K562 (cell line): ENCODE measurements around the gene DYNC1I2. TPM values are rescaled to one million over a fixed set of nuclear protein-coding genes. Genes with fewer than 3 reads are reported as not detected.

Experiments
- ARID1B ChIP-seq: fragments of 450-650 bp; IDR thresholded peaks from 2 replicates; pipeline ENCODE4 v1.6.1; 2016; ENCODE audit warnings: antibody characterized with exemption, mild to moderate bottlenecking, inconsistent platforms
- C11orf30 ChIP-seq: fragments of 450-650 bp; IDR thresholded peaks from 2 replicates; pipeline ENCODE4 v1.6.1; 2016; ENCODE audit warnings: low read depth, mild to moderate bottlenecking
- CBFA2T3 ChIP-seq: fragments of 450-650 bp; IDR thresholded peaks from 2 replicates; pipeline ENCODE4 v1.6.1; 2017
- DACH1 ChIP-seq: fragments of 450-650 bp; IDR thresholded peaks from 2 replicates; pipeline ENCODE4 v1.6.1; 2018; ENCODE audit not compliant: partially characterized antibody
- DMBX1 ChIP-seq: fragments of 250-450 bp; sonication (Bioruptor Pico); IDR thresholded peaks from 2 replicates; pipeline ENCODE4 v1.8.0; 2022; ENCODE audit warnings: inconsistent platforms, mild to moderate bottlenecking, moderate library complexity, borderline replicate concordance
- MAFF ChIP-seq: IDR thresholded peaks from 2 replicates; pipeline ENCODE4 v1.6.1; 2012; ENCODE audit warnings: low read length, improper control_type of control experiment
- MAFG ChIP-seq: fragments of 450-650 bp; conservative IDR thresholded peaks from 2 replicates; pipeline ENCODE4 v1.6.1; 2016; ENCODE audit warnings: missing genetic modification characterization, missing compliant biosample characterization
- MAFK ChIP-seq: IDR thresholded peaks from 2 replicates; pipeline ENCODE4 v1.6.1; 2011; ENCODE audit warnings: low read length, improper control_type of control experiment
- NFE2 ChIP-seq: IDR thresholded peaks from 2 replicates; pipeline ENCODE4 v1.6.1; 2014; ENCODE audit warnings: antibody characterized with exemption, low read depth
- NFE2L1 ChIP-seq: fragments of 450-650 bp; IDR thresholded peaks from 2 replicates; pipeline ENCODE4 v1.6.1; 2016; ENCODE audit warnings: missing genetic modification characterization, low read depth, mild to moderate bottlenecking, missing compliant biosample characterization, moderate library complexity, borderline replicate concordance
- NFIC ChIP-seq: fragments of 450-650 bp; IDR thresholded peaks from 2 replicates; pipeline ENCODE4 v1.6.1; 2017; ENCODE audit warnings: mild to moderate bottlenecking, inconsistent platforms
- SMAD3 ChIP-seq: fragments of 450-650 bp; formaldehyde crosslinking; conservative IDR thresholded peaks from 2 replicates; pipeline ENCODE4 v1.4.0; 2020; ENCODE audit warnings: mild to moderate bottlenecking
- SMARCA4 ChIP-seq: fragments of 450-650 bp; IDR thresholded peaks from 2 replicates; pipeline ENCODE4 v1.6.1; 2016
- SOX6 ChIP-seq: fragments of 450-650 bp; IDR thresholded peaks from 2 replicates; pipeline ENCODE4 v1.6.1; 2014; ENCODE audit warnings: mild to moderate bottlenecking
- SRSF9 ChIP-seq: fragments of 200-400 bp; formaldehyde crosslinking; IDR thresholded peaks from 2 replicates; pipeline ENCODE4 v1.6.1; 2017; ENCODE audit warnings: low read depth, low read length, borderline replicate concordance
- TCF3 ChIP-seq: sonication (generic); formaldehyde crosslinking; IDR thresholded peaks from 2 replicates; pipeline ENCODE4 v1.4.0; 2020; ENCODE audit warnings: mild to moderate bottlenecking, missing genetic modification reagents
- U2AF1 ChIP-seq: fragments of 200-400 bp; formaldehyde crosslinking; optimal IDR thresholded peaks from 2 replicates; pipeline ENCODE3; 2017; ENCODE audit warnings: mild to moderate bottlenecking, low read depth, low read length, moderate library complexity
- ZNF316 ChIP-seq: fragments of 450-650 bp; IDR thresholded peaks from 2 replicates; pipeline ENCODE4 v1.6.1; 2016
- polyA plus RNA-seq, 8 experiments: library from polyadenylated mRNA; depleted of rRNA in 4 of 8; stranded (reverse) in 5 of 8; unstranded in 3 of 8; fragments of >200 nt; fragmentation: Nextera tagmentation in 2 of 8; fragmentation: Illumina TruSeq in 1 of 8; extraction: Ambion mirVana in 2 of 8; extraction: Trizol in 1 of 8; gene quantifications; 2 replicates each; pipeline versions ENCODE4 v1.2.1 to v1.2.3, GENCODE V29; 2011 to 2014; ENCODE audit warnings: inconsistent platforms in 1 of 8, missing spikeins in 1 of 8
- total RNA-seq, 7 experiments: library from RNA; depleted of rRNA in 6 of 7; stranded (reverse); fragments of >200 nt in 6 of 7; fragmentation: Illumina TruSeq in 2 of 7; extraction: Trizol in 2 of 7; gene quantifications; 2 replicates each; pipeline versions ENCODE4 v1.2.1 to v1.2.3, GENCODE V29; 2011 to 2021; ENCODE audit warnings: low replicate concordance in 1 of 7
- TF ChIP-seq, protein P1 (sequence below): fragments of 450-650 bp; IDR thresholded peaks from 2 replicates; pipeline ENCODE4 v1.6.1; 2018; ENCODE audit warnings: mild to moderate bottlenecking, low read depth; ENCODE audit not compliant: partially characterized antibody
- TF ChIP-seq, protein P2 (sequence below): sonication (generic); formaldehyde crosslinking; IDR thresholded peaks from 2 replicates; pipeline ENCODE4 v1.8.0; 2022; ENCODE audit warnings: missing genetic modification reagents, mild to moderate bottlenecking, moderate library complexity, borderline replicate concordance
- TF ChIP-seq, protein P3 (sequence below): fragments of 450-650 bp; IDR thresholded peaks from 2 replicates; pipeline ENCODE4 v1.6.1; 2017; ENCODE audit warnings: antibody characterized with exemption, mild to moderate bottlenecking

The DYNC1I2 gene
- total and polyA plus RNA-seq, 9 of the 15 experiments (the other 6 are each of a cell fraction or from before 2014, with no cell fraction given): 59.1 to 204 (median 100) TPM

DNA sequence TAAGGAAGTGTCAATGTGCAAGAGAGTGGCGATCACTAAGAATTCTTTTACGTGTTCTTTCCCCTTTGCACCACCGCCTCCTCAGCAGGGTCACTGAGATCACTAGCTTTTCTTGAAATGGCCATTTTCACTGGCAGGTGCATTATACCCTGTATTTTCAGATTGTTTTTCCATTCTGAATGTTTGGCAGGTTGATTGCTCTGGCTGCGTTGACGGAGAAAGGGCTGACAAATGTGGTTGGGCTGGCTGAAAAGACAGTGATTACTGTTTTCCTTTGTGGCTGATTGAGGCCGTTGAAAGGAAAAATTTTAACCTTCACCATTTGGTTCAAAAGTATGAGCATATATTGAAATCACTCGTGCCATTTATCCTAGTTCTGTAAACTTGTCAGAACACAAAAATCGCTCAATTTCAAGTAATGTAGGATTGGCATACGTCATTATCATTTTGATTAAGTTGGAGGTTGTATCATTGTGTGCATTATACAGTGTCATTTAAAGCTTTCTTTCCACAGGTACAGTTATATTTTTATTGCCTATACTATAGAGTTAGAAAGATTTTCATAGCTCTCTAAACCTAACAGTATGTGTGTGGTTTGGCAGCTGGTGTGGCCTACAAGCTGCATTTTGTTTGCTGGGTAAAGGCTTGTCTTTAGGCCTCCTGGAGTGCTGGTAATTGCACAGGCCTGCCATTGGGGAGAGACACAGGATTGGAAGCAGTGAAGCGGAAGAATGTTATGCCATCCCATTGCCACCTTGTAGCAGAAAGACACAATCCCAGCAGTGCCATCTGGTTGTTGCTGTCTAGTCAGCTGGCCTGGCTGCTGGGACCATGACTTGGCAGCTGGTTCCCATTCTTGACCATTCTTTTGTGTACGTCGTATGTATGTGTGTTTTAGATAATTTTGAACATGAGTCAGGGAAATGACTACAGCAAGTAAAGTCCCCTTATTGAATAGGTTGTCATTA, 36.7 kb downstream of the DYNC1I2 start (continued):
- TF ChIP-seq, protein P1, sequence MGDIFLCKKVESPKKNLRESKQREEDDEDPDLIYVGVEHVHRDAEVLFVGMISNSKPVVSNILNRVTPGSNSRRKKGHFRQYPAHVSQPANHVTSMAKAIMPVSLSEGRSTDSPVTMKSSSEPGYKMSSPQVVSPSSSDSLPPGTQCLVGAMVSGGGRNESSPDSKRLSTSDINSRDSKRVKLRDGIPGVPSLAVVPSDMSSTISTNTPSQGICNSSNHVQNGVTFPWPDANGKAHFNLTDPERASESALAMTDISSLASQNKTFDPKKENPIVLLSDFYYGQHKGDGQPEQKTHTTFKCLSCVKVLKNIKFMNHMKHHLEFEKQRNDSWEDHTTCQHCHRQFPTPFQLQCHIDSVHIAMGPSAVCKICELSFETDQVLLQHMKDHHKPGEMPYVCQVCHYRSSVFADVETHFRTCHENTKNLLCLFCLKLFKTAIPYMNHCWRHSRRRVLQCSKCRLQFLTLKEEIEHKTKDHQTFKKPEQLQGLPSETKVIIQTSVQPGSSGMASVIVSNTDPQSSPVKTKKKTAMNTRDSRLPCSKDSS: no peak
- TF ChIP-seq NFIC (0 out of 2 replicates have a peak, but pooled peaks have one; percentile 18), MAFK (peak; percentile 73; the same call in 1 of the 2 replicates), NFE2 (peak; percentile 50), TCF3 (CRISPR knock-in tag) (peak; percentile 56; the same call in 1 of the 2 replicates), U2AF1 (no peak), NFE2L1 (tag) (no peak), MAFF (peak; percentile 59; the same call in 1 of the 2 replicates), SMAD3 (CRISPR knock-in tag) (no peak), SMARCA4 (0 out of 2 replicates have a peak, but pooled peaks have one; percentile 20), SRSF9 (no peak), DMBX1 (no peak), DACH1 (peak; percentile 48), ZNF316 (peak; percentile 78), SOX6 (peak; percentile 45), ARID1B (peak; percentile 67), CBFA2T3 (peak; percentile 69; the same call in 1 of the 2 replicates), C11orf30 (peak; percentile 78), MAFG (peak; percentile 67)
- TF ChIP-seq, protein P2, sequence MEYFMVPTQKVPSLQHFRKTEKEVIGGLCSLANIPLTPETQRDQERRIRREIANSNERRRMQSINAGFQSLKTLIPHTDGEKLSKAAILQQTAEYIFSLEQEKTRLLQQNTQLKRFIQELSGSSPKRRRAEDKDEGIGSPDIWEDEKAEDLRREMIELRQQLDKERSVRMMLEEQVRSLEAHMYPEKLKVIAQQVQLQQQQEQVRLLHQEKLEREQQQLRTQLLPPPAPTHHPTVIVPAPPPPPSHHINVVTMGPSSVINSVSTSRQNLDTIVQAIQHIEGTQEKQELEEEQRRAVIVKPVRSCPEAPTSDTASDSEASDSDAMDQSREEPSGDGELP (CRISPR knock-in tag): peak; percentile 46; the same call in 1 of the 2 replicates
- TF ChIP-seq, protein P3, sequence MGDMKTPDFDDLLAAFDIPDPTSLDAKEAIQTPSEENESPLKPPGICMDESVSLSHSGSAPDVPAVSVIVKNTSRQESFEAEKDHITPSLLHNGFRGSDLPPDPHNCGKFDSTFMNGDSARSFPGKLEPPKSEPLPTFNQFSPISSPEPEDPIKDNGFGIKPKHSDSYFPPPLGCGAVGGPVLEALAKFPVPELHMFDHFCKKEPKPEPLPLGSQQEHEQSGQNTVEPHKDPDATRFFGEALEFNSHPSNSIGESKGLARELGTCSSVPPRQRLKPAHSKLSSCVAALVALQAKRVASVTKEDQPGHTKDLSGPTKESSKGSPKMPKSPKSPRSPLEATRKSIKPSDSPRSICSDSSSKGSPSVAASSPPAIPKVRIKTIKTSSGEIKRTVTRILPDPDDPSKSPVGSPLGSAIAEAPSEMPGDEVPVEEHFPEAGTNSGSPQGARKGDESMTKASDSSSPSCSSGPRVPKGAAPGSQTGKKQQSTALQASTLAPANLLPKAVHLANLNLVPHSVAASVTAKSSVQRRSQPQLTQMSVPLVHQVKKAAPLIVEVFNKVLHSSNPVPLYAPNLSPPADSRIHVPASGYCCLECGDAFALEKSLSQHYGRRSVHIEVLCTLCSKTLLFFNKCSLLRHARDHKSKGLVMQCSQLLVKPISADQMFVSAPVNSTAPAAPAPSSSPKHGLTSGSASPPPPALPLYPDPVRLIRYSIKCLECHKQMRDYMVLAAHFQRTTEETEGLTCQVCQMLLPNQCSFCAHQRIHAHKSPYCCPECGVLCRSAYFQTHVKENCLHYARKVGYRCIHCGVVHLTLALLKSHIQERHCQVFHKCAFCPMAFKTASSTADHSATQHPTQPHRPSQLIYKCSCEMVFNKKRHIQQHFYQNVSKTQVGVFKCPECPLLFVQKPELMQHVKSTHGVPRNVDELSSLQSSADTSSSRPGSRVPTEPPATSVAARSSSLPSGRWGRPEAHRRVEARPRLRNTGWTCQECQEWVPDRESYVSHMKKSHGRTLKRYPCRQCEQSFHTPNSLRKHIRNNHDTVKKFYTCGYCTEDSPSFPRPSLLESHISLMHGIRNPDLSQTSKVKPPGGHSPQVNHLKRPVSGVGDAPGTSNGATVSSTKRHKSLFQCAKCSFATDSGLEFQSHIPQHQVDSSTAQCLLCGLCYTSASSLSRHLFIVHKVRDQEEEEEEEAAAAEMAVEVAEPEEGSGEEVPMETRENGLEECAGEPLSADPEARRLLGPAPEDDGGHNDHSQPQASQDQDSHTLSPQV: peak; percentile 69
